CD4-positive, alpha-beta memory T cell (primary cell): ENCODE data around the gene GALNT17. TPM values are rescaled to one million over a fixed set of nuclear protein-coding genes. Genes with fewer than 3 reads are reported as not detected.

Experiments used
- CTCF ChIA-PET: fragments of 350-600 bp; sonication (Branson Sonifier 250); formaldehyde crosslinking; loops from one replicate; lab custom pipeline; 2021; ENCODE audit warnings: inconsistent platforms; ENCODE audit not compliant: partially characterized antibody; lab: Charles Lee
- POLR2A ChIA-PET: fragments of 350-600 bp; sonication (Branson Sonifier 250); formaldehyde crosslinking; loops from one replicate; lab custom pipeline; 2021; ENCODE audit not compliant: partially characterized antibody; lab: Charles Lee
- DNase-seq, 5 donors: peaks; one replicate each; pipeline versions ENCODE4 v3.0.0 to v3.0.0-alpha.2; 2020 to 2022; ENCODE audit warnings: mixed read lengths in 1 of 5
- H3K27ac ChIP-seq: one replicate; pipeline ENCODE4 v1.7.0; 2013; ENCODE audit warnings: low read depth, low read length
- H3K27me3 ChIP-seq: 2 replicates; pipeline ENCODE4 v1.7.0; 2013; ENCODE audit warnings: mild to moderate bottlenecking, low read length, moderate library complexity; ENCODE audit not compliant: insufficient read depth
- H3K36me3 ChIP-seq: 2 replicates; pipeline ENCODE4 v1.7.0; 2013; ENCODE audit warnings: mild to moderate bottlenecking, low read length, moderate library complexity; ENCODE audit not compliant: insufficient read depth
- H3K4me1 ChIP-seq: 2 replicates; pipeline ENCODE4 v1.7.0; 2013; ENCODE audit warnings: mild to moderate bottlenecking, low read length, moderate library complexity; ENCODE audit not compliant: insufficient read depth
- H3K4me3 ChIP-seq, 2 donors: one replicate each; pipeline ENCODE4 v1.7.0; 2013; ENCODE audit warnings: low read length in 2 of 2, mild to moderate bottlenecking in 1 of 2
- H3K9me3 ChIP-seq, 2 donors: one replicate each; pipeline ENCODE4 v1.7.0; 2013; ENCODE audit warnings: low read length in 2 of 2, control low read depth in 1 of 2; ENCODE audit not compliant: control insufficient read depth in 1 of 2
- H3K27ac Mint-ChIP-seq, 7 donors: one replicate each; pipeline ENCODE4 v1.8.0; 2020 to 2021; ENCODE audit warnings: mixed read lengths in 7 of 7, mild to moderate bottlenecking in 6 of 7, inconsistent platforms in 3 of 7, moderate library complexity in 3 of 7
- H3K27me3 Mint-ChIP-seq, 2 donors: one replicate each; pipeline ENCODE4 v1.8.0; 2020 to 2021; ENCODE audit warnings: mixed read lengths in 2 of 2
- H3K36me3 Mint-ChIP-seq, 2 donors: one replicate each; pipeline ENCODE4 v1.8.0; 2020 to 2021; ENCODE audit warnings: mixed read lengths in 2 of 2, inconsistent platforms in 1 of 2, mild to moderate bottlenecking in 1 of 2
- H3K4me1 Mint-ChIP-seq, 4 donors: one replicate each; pipeline ENCODE4 v1.8.0; 2020 to 2021; ENCODE audit warnings: mixed read lengths in 4 of 4, mild to moderate bottlenecking in 1 of 4
- H3K4me3 Mint-ChIP-seq, 8 donors: one replicate each; pipeline ENCODE4 v1.8.0; 2020 to 2021; ENCODE audit warnings: mixed read lengths in 8 of 8, mild to moderate bottlenecking in 7 of 8, moderate library complexity in 6 of 8, inconsistent platforms in 3 of 8
- H3K9me3 Mint-ChIP-seq, 8 donors: one replicate each; pipeline ENCODE4 v1.8.0; 2020 to 2021; ENCODE audit warnings: mixed read lengths in 8 of 8, mild to moderate bottlenecking in 5 of 8, inconsistent platforms in 3 of 8, moderate library complexity in 1 of 8
- intact Hi-C: fragments of 100-400 bp; cut with micrococcal nuclease; formaldehyde crosslinking; loops from one replicate; pipeline ENCODE4 v1.15.1; 2023
- polyA plus RNA-seq, 2 donors: library from polyadenylated mRNA; unstranded; fragments of 300-500 nt; fragmentation: Illumina TruSeq; gene quantifications; one replicate each; pipeline ENCODE4 v1.2.3, GENCODE V29; 2021
- total RNA-seq, 2 experiments: library from RNA; stranded (reverse); gene quantifications; one replicate each; pipeline ENCODE4 v1.2.3, GENCODE V29; 2021

The GALNT17 gene
- total and polyA plus RNA-seq, 4 experiments from 2014 or later: not detected

DNA sequence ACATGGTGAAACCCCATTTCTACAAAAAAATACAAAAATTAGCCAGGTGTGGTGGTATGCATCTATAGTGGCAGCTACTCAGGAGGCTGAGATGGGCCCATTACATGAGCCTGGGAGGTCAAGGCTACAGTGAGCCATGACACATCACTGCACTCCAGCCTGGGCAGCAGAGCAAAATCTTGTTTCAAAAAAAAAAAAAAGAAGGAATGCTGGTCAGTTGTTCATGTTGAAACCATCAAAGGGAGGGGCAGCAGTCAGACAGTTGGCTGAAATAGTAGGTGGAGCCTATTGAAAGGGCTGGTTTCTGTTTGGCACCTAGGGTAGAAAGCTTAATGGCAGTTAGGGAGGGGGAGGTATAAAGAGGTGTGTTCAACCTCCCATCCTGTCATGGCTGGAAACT lies 323.0 kb downstream of the GALNT17 start:
- H3K4me1 ChIP-seq: no peaks in the 10 kb centered on the region
- Mint-ChIP-seq H3K27ac (no peak overlapping the region), H3K27me3 (peaks cover 0 to 1% of the 10 kb centered on the region in 2 donors)

DNA sequence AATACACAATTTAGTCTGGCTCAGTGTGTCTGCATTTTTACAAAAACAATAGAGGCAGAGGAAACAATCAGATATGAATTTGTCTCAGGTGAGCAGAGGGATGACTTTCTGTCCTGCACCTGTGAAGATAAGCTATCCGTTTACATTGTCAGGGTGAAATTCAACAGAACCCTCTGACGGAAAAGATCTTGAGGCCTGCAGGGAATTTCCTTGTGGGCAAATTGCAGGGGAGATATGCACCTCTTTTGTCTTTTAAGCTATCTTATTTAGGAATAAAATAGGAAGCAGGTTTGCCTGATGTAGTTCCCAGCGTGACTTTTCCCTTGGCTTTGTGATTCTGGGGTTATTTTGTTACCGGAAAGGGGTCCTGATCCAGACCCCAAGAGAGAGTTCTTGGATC lies 325.1 kb downstream of the GALNT17 start:
- no peak overlapping the region for H3K4me3 ChIP-seq
- CTCF ChIA-PET: no interaction called here
- no peak for DNase-seq
- Mint-ChIP-seq H3K9me3 (peaks cover 1 to 29% (median 6%) of the 10 kb centered on the region in 8 donors), H3K36me3 (no peaks in the 10 kb centered on the region), H3K27me3 (peaks cover 0 to 1% of the 10 kb centered on the region in 2 donors), H3K4me1 (no peaks in the 10 kb centered on the region), H3K4me3 (no peak overlapping the region), H3K27ac (no peak overlapping the region)
- H3K27me3 ChIP-seq: no peaks in the 10 kb centered on the region
- POLR2A ChIA-PET: no interaction called here
- H3K4me1 ChIP-seq: no peaks in the 10 kb centered on the region
- H3K27ac ChIP-seq: no peak overlapping the region
- H3K36me3 ChIP-seq: no peaks in the 10 kb centered on the region
- no peaks in the 10 kb centered on the region for H3K9me3 ChIP-seq
- intact Hi-C loops: no loop called here

More for the DNA sequence above, 323.0 kb downstream of the GALNT17 start:
- Mint-ChIP-seq H3K36me3 (no peaks in the 10 kb centered on the region), H3K9me3 (peaks cover 3 to 29% (median 6%) of the 10 kb centered on the region in 8 donors), H3K4me3 (no peak overlapping the region), H3K4me1 (no peaks in the 10 kb centered on the region)
- POLR2A ChIA-PET: no interaction called here
- Histone ChIP-seq H3K27me3 (no peaks in the 10 kb centered on the region), H3K36me3 (no peaks in the 10 kb centered on the region), H3K27ac (no peak overlapping the region), H3K4me3 (no peak overlapping the region), H3K9me3 (no peaks in the 10 kb centered on the region)
- CTCF ChIA-PET: interaction anchor here (0.9 kb wide), 1 partner anchor 14 kb away, joined by 3 read pairs; no protein-coding TSS in a partner anchor
- no peak for DNase-seq
- intact Hi-C loops: no loop called here

GRCh38 chr7:71457846-71458590 lies 326.1 kb downstream of the GALNT17 start:
- Histone ChIP-seq H3K4me1 (no peaks in the 10 kb centered on the region), H3K36me3 (no peaks in the 10 kb centered on the region), H3K9me3 (no peaks in the 10 kb centered on the region), H3K27ac (no peak overlapping the region), H3K4me3 (no peak overlapping the region), H3K27me3 (no peaks in the 10 kb centered on the region)
- Mint-ChIP-seq H3K4me3 (no peak overlapping the region), H3K9me3 (peaks cover 0 to 33% (median 7%) of the 10 kb centered on the region in 8 donors), H3K27me3 (peaks cover 0 to 1% of the 10 kb centered on the region in 2 donors), H3K36me3 (no peaks in the 10 kb centered on the region), H3K4me1 (no peaks in the 10 kb centered on the region), H3K27ac (no peak overlapping the region)
- ChIA-PET CTCF (no interaction called here), POLR2A (no interaction called here)
- no peak for DNase-seq
- intact Hi-C loops: no loop called here

DNA sequence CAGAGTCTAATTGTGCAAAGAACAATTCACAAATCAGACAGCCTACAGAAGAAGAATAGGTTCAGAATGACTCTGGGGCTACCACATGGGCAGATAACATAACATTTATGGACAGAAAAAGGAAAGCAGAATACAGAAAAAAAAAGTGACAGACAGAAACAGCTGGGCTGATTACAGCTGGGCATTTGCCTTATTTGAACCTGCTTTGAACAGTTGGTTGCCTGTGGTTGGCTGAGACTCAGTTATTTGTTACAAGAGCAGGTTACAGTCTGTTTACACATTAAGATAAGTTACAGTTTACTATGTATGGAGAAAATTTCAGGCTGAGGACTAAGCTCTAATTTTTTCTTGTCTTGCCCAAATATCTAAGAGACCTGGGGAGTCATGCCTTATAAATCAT lies 327.2 kb downstream of the GALNT17 start:
- Histone ChIP-seq H3K27me3 (no peaks in the 10 kb centered on the region), H3K27ac (no peak overlapping the region), H3K4me3 (no peak overlapping the region), H3K36me3 (no peaks in the 10 kb centered on the region), H3K4me1 (no peaks in the 10 kb centered on the region), H3K9me3 (no peaks in the 10 kb centered on the region)
- CTCF ChIA-PET: no interaction called here
- H3K4me3 Mint-ChIP-seq: no peak overlapping the region
- H3K9me3 Mint-ChIP-seq: peaks cover 0 to 32% (median 6%) of the 10 kb centered on the region in 8 donors
- DNase-seq: no peak
- H3K27me3 Mint-ChIP-seq: no peaks in the 10 kb centered on the region
- no peaks in the 10 kb centered on the region for H3K36me3 Mint-ChIP-seq
- H3K27ac Mint-ChIP-seq: no peak overlapping the region
- intact Hi-C loops: no loop called here
- POLR2A ChIA-PET: no interaction called here
- no peaks in the 10 kb centered on the region for H3K4me1 Mint-ChIP-seq

DNA sequence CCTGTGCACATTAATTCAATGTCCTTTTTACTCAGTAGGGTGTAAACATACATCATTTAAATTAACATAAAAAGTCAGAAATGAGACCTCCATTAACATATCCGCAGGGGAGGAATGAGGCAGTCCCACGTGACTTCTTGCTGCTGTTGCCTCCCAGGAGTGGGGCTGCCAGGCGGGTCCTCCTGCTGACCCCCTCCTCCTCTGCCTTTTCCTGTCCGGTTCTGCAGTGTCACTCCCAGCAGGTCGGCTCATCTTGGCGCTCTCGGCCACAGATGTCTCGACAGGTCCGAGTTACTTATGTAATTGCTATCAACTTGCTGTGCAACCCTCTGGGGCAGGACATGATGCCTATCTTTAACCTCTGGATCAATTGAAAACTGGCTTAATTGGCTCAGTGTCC lies 329.6 kb downstream of the GALNT17 start:
- intact Hi-C loops: no loop called here
- no peaks in the 10 kb centered on the region for H3K36me3 Mint-ChIP-seq
- no peak overlapping the region for H3K27ac Mint-ChIP-seq

DNA sequence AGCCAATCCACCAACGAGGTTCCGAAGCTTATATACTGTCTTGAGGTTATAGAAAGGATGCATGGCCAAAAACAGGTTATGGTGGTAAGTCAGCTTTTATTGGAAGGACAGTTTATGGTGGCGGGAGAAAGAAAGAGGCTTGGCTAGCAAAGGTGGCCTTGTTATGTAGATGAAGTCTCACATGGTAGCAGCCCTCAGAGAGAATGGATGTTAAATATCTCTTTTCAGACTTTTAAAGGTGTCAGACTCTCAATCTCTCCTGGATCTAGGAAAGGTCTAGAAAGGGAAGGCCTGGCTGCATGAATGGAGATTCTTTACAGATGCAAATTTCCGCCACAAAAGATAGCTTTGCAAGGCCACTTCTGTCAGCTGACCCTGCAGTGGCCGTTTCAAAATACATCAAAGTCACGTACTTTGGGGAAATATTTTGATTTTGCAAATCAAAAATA lies 333.8 kb downstream of the GALNT17 start:
- Histone ChIP-seq H3K27me3 (no peaks in the 10 kb centered on the region), H3K9me3 (no peaks in the 10 kb centered on the region), H3K4me3 (no peak overlapping the region), H3K4me1 (no peaks in the 10 kb centered on the region), H3K27ac (no peak overlapping the region), H3K36me3 (no peaks in the 10 kb centered on the region)
- no peak for DNase-seq
- Mint-ChIP-seq H3K36me3 (no peaks in the 10 kb centered on the region), H3K9me3 (peaks cover 0 to 20% (median 5%) of the 10 kb centered on the region in 8 donors), H3K27me3 (no peaks in the 10 kb centered on the region), H3K27ac (no peak overlapping the region), H3K4me3 (no peak overlapping the region), H3K4me1 (no peaks in the 10 kb centered on the region)
- ChIA-PET CTCF (no interaction called here), POLR2A (no interaction called here)
- intact Hi-C loops: no loop called here

More for the DNA sequence above, 329.6 kb downstream of the GALNT17 start:
- Mint-ChIP-seq H3K27me3 (no peaks in the 10 kb centered on the region), H3K4me3 (no peak overlapping the region), H3K9me3 (peaks cover 0 to 23% (median 4%) of the 10 kb centered on the region in 8 donors), H3K4me1 (no peaks in the 10 kb centered on the region)
- no peaks in the 10 kb centered on the region for H3K36me3 ChIP-seq
- ChIA-PET CTCF (no interaction called here), POLR2A (no interaction called here)
- H3K9me3 ChIP-seq: no peaks in the 10 kb centered on the region
- no peaks in the 10 kb centered on the region for H3K27me3 ChIP-seq
- H3K27ac ChIP-seq: no peak overlapping the region
- DNase-seq: no peak
- H3K4me3 ChIP-seq: no peak overlapping the region
- no peaks in the 10 kb centered on the region for H3K4me1 ChIP-seq

- no peak for DNase-seq
- no peaks in the 10 kb centered on the region for H3K4me1 Mint-ChIP-seq
- H3K9me3 ChIP-seq: no peaks in the 10 kb centered on the region
- peaks cover 0 to 20% (median 5%) of the 10 kb centered on the region in 8 donors for H3K9me3 Mint-ChIP-seq
- intact Hi-C loops: no loop called here
- no peaks in the 10 kb centered on the region for H3K36me3 ChIP-seq
- POLR2A ChIA-PET: no interaction called here
- H3K27me3 Mint-ChIP-seq: no peaks in the 10 kb centered on the region
- no peak overlapping the region for H3K4me3 ChIP-seq
- no peak overlapping the region for H3K27ac ChIP-seq
- H3K4me1 ChIP-seq: no peaks in the 10 kb centered on the region
- CTCF ChIA-PET: no interaction called here
- H3K27ac Mint-ChIP-seq: no peak overlapping the region
- H3K4me3 Mint-ChIP-seq: no peak overlapping the region
- H3K27me3 ChIP-seq: no peaks in the 10 kb centered on the region
- no peaks in the 10 kb centered on the region for H3K36me3 Mint-ChIP-seq
These were observed 334.7 kb downstream of the GALNT17 start for GRCh38 chr7:71466448-71467145.
